GM13977 (cell line): ENCODE data around the gene SNPH.

Source experiments
- DNase-seq: peaks from one replicate; pipeline ENCODE4 v3.0.0; 2012; ENCODE audit warnings: low spot score
- in situ Hi-C: fragments of 300-500 bp; cut with MboI; formaldehyde crosslinking; loops from one replicate; pipeline ENCODE4 v1.12.0; 2022; ENCODE audit warnings: low sequenced_read_pairs, low pct_unique_long_range_greater_than_20kb, mixed read lengths, inconsistent platforms; ENCODE audit not compliant: unreplicated experiment
- TF ChIP-seq, protein P1 (sequence below): IDR thresholded peaks from 2 replicates; pipeline ENCODE4 v1.5.1; 2012; ENCODE audit warnings: mild to moderate bottlenecking, control low read depth; ENCODE audit not compliant: insufficient read depth; ENCODE audit errors: extremely low read depth, missing control alignments

Gene SNPH

DNA sequence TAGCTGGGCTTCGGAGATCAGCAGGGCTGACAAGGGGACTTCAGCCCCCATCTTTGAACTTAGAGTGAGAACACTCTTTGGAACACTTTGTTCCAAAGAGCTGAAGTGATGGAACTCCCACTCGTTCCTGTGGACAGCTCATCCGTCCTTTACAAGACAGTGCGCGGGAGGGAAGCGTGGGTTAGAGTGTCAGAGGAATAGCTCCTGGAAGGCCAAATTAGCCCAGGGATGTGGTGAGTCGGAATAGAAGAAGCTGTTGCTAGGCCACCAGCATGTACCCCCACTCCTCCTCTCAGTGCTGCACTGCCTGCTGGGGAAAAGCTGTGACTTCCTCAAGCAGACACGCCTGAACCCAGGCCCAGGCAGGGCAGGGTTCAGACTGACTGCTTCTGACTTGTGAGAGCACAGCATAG, 61.2 kb downstream of the SNPH start:
- DNase-seq, result no peak
- TF ChIP-seq, protein P1, sequence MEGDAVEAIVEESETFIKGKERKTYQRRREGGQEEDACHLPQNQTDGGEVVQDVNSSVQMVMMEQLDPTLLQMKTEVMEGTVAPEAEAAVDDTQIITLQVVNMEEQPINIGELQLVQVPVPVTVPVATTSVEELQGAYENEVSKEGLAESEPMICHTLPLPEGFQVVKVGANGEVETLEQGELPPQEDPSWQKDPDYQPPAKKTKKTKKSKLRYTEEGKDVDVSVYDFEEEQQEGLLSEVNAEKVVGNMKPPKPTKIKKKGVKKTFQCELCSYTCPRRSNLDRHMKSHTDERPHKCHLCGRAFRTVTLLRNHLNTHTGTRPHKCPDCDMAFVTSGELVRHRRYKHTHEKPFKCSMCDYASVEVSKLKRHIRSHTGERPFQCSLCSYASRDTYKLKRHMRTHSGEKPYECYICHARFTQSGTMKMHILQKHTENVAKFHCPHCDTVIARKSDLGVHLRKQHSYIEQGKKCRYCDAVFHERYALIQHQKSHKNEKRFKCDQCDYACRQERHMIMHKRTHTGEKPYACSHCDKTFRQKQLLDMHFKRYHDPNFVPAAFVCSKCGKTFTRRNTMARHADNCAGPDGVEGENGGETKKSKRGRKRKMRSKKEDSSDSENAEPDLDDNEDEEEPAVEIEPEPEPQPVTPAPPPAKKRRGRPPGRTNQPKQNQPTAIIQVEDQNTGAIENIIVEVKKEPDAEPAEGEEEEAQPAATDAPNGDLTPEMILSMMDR, result no peak
- in situ Hi-C loops, result no loop called here

DNA sequence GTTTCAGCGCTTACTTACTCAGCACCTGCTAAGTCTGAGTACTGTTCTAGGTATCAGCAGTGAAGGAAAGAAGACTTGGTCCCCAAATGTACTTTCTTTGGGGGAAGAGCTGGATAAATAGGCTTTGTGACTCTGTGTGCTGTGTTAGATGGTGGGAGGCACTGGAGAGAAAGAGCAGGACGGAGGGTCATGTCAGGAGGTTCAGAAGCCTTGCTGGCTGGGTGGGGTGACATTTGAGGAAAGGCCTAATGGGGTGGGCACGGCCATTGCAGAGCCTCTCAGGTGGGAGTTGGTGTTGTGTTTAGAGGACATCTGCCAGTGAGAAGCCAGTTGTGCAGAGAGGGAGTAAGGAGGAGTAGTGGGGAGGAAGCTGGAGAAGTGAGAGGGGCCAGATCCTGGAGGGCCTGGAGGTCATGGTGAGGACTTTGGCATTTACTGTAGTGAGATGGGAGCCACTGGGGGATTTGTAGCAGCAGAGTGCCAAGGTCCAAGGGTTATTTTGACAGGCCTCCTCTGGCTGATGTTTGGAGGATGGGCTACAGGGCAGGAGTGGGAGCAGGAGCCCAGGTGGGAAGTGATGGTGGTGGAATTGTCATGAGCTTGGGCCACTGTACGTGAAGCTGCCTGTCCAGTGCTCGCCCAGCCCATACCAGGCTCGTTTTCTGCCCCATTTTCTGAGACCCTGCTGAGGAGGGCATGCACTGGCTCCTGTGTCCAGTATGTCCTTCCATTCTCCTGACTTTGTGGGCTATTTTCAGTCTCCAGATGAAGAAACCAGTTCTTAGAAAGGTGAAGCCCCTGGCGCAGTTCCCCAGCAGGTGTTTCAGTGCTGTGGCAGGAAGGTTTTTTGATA, 62.0 kb downstream of the SNPH start:
- TF ChIP-seq, protein P1, result no peak
- in situ Hi-C loops, result no loop called here
- no peak for DNase-seq

DNA sequence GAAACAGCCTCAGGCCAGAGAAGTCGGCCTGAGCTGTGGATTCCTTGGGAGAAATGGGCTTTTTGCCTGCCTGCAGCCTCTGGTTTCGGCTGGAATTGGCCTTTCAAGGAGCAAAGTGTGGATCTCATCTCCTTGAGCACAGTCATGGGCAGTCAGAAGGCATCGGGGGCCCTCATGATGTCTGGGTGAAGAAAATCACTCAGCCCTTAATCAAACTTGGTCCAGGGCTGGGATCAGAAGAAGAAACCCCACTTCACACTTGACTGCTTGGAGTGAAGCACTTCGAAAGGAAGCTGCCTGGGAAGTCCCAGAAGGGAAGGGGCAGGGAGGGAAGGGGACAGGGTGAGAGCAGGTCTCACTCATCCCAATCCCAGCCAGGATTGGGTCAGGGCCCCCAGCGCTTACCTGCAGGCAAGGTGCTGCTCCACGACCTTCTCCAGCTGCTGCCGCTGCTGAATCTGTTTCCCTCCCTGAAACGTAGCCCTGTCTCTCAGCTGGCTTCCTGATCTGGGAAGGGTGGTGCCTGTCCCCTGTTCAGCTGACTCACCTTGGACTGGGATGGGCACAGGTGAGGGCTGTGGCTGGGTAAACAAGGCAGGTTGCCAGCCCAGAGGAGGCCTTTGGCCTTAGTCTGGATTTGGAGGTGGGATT, 62.7 kb downstream of the SNPH start, which contains the start of gene SDCBP2:
TSS of gene SDCBP2 (minus strand) at position 460 of the 651 bp plus-strand sequence. CDS start 8,723 bp downstream, outside the sequence.
- in situ Hi-C loops, result no loop called here
- TF ChIP-seq, protein P1, result no peak
- DNase-seq, result no peak

DNA sequence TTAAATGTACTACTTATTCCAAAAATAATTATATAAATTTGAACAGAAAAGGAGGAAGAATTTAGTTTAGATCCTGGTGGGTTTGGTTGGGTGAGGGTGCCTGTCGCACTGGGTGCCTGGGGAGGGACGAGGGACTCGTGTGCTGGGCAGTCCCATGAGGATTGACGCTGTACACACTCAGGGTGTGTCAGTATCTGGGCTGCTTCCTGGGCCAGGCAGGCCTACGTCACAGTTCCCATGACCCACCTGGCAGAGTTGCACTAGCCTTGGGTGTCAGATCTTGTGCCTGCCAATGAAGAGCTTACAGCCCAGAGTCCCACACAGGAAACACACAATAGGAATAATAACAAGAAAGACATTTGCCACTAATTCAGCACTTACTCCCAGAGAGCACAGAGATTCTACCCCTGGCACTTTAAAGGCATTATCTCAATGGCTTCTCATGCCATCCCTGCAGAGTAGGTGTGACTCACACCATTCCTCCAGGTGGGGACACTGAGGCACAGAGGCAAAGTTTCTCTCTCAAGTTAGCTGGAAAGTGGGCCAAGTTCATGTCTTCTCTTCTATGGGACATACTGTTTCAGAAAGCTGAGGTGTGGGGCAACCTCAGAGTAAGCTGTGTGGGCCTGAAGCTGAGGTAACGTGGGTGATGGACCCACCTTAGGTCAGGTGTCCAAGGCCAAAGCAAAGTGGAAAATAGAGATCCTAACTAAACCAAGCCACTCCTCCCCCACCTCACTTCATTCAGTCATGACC, 64.2 kb downstream of the SNPH start:
- DNase-seq, result no peak
- TF ChIP-seq, protein P1, result no peak
- in situ Hi-C loops, result no loop called here

DNA sequence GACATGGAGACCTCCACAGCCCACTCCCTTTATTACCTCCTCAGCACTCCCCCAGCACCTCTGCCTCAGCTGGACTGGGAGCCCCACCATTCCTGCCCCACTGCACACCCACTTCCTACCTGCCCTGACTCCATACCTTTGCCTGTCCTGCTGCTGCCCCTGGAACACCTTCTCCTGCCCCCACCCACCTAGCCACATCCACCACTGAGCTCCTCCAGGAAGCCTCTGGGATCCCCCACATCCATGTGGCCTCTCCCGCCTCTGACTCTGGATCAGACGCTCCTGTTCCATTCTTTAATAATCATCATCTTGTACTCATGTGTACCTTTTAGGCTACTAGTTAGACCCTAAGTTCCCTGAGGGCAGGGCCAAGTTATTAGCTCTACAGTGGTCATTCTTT, 65.0 kb downstream of the SNPH start:
- in situ Hi-C loops, result no loop called here
- TF ChIP-seq, protein P1, result no peak
- no peak for DNase-seq

DNA sequence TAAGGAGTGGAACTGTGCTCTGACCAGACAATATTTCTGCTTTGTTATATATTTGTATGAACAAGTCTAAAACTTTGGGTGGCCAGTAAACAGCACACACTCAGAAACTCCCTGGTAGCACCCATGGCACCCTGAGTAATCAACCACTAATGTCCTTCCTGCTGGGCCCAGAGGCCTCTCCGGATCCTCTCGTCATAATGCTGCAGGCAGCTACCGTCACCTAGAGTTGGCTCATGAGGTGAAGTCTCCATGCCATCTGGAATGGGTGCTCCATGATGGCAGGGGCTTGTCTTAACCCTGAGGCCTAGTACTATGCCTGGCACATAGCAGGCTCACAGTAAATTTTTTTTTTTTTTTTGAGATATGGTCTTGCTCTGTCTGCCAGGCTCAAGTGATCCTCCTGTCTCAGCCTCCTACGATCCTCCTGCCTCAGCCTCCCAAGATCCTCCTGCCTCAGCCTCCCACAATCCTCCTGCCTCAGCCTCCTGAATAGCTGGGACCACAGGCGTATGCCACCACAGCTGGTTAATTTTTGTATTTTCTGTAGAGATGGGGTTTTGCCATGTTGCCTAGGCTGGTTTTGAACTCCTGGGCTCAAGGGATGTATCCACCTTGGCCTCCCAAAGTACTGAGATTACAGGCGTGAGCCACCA, 65.8 kb downstream of the SNPH start:
- DNase-seq, result no peak
- TF ChIP-seq, protein P1, result no peak
- in situ Hi-C loops, result no loop called here
